Stimulated activated CD4-positive, alpha-beta T cell treated with anti-CD3 and anti-CD28 coated beads, TNF-alpha, amount 100 ng/mL, for 1 hour (primary cell): ENCODE data around the gene ZNF362.

Source experiments
- DNase-seq, 3 donors: peaks; one replicate each; pipeline ENCODE4 v3.0.0-alpha.2; 2020; ENCODE audit warnings: low read depth in 3 of 3, low spot score in 1 of 3

ZNF362 gene

DNA sequence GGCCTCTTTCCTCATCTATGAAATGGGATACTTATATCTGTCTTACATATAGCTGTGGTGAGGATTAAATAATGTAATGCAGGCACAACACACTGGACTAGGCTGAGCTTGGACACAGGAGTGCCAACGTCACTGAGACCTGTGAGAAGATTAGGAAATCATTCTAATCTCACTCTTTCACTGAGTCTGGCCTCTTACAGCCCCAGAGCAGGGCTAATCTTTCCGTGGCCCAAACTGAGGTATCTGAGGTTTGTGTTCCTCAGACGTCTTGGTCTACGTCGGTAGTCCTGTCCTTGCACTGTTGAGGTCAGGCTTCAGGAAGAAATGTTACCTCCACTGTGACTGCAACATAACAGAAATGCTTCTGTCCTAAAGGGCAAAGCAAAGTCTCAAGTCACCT, 87.2 kb downstream of the ZNF362 start:
- DNase-seq, result no peak

DNA sequence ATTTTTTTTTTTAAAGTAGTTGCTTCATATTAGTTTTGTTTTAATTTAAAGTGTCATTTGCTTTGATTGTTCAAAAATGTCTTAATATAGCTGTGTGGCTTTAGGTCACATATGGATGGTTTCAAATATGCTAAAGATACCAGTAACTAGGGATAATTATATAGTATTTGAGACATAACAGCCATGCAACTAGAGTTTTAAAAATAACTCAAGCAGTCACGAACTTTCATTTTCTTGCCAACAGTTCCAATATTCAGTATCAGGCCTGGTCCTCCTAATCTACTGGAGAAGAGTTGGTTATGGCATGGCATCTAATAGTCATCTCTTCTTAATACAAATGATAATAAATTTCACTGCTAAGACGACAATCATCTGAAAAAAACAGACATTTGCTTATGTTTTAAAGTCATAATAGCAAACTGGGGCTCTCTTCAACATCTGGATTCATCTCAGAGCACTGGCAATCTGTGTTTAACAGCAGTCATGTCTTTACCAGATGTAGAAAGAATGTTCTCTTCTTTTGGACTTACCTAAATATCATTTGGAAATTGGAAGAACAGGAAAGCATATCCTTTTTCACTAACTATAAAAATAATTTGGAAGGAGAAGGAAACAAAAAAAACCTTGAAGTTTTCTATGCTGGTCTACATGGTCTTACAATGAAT, 88.7 kb downstream of the ZNF362 start:
- DNase-seq, result no peak

- DNase-seq, result no peak
Measured at GRCh38 chr1:33346533-33346926, 90.2 kb downstream of the ZNF362 start.

- DNase-seq, result no peak
Measured at GRCh38 chr1:33346927-33347649, 90.8 kb downstream of the ZNF362 start.

DNA sequence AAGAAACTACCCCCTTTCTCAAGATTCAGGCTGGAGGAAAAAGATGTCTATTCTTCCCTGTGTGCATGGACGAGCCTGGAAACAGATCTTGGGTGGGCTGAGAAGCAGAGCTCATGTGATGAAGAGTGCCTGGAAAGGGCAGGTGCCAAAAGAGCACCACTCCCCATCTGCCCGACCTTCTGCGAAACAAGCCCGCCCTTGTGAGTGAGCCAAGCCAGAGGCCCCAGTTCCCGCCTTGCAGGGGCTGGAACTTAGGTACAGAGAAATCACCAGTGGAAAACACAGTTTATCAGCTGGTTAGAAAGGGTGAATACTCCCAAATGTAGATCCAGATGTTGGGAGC, 91.3 kb downstream of the ZNF362 start:
- DNase-seq, result no peak

- no peak for DNase-seq
Measured at GRCh38 chr1:33348194-33348593, 91.9 kb downstream of the ZNF362 start.

DNA sequence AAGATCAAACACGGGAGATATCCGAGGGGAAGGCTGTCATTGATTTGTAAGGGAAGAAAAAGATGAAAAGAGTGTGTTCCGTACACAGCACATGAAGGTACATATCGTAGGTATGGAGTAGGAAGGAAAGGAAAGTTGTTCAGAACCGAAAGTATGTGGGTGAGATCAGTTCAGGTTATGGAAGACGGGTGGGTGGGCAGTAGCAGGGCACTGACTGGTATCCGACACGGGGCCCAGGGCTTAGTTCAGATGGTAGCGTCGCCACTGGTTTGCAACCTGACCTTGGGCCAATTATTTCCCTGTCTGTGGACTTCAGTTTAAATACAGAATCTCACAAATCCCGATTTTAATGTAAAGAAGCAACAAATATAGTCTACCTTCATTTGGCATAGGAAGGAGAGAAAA, 92.4 kb downstream of the ZNF362 start:
- DNase-seq, result peak in 1 of 3 donors; percentile 16

DNA sequence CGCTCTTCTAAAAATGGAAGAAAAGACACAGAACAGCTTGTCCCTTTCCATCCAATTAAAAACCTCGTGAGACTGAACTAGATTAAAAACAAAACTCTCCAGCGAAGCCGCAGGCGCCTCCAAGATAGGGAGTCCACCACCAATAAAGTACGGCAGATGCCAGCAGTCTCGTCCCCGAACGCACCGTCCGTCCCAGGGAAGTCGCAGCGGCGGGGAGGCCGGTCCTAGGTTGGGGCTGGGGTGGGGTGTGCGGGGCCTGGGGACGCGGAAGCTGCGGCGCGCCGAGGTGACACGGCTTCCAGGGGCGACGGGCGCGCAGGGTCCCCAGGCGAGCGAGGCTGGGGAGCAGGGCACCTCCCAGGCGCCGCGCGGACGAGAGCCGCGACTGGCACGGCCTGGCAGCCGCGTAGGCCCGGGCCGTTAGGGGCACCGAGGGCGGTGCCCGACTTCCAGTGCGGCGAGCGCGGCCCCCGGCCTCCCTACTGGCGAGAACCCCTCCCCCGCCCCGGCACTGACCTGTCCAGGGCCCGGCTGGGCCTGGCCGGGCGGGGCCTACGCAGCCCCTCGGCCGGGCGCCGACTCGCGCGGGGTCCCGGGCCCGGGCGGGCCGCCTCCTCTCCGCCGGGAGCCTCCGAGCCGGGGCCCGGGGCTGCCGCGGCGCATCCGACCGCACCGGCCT, 92.9 kb downstream of the ZNF362 start:
- peak in 2 of 3 donors; percentile 6 to 22 for DNase-seq

DNA sequence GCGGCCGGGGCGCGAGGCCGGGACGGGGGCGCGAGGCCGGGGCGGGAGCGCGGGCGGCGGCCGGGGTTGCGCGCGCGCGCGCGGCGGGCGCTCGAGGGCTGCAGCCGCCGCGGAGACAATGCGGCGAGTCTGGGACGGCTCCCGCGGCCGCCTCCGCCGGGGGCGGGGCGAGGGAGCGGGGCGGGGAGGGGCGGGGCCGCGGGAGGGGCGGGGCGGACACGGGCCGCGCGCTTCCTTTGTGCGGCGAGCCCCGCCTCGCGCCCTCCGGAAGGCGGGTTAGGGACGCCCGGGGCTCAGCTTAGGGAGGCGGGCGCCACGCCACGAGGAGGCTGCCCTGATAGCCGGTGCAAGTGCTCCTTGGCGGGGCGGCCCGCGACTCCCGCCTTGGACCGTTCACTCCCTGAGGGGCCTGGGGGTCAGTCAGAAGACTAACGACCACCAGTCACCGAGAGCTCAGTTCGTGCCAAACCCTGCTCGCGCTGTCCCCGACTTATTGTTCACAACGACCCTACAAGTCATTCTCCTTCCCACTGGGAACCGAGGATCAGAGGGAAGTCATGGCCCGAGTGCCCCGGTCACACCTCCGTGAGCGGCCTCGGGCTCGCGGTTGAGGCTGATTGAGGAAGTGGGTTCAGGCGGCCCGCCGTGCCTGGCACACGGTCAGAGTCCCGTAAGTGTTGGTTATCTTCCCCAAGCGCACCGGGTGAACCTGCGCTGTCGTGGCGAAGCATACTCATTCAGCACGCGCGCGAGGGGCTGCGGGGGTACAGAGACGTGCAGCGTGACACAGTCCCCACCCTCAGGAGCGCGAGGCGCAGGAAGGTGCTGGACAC, 93.7 kb downstream of the ZNF362 start:
- peak; percentile 43 to 70 (median 68) for DNase-seq
